NCI-H524 treated with DMSO at 0.1 percent for 48 hours (cell line): ENCODE measurements around the gene GNB1L.

Experiments used
- DNase-seq: peaks from one replicate; lab custom pipeline; 2025; lab: John Stamatoyannopoulos, UW

Gene GNB1L

DNA sequence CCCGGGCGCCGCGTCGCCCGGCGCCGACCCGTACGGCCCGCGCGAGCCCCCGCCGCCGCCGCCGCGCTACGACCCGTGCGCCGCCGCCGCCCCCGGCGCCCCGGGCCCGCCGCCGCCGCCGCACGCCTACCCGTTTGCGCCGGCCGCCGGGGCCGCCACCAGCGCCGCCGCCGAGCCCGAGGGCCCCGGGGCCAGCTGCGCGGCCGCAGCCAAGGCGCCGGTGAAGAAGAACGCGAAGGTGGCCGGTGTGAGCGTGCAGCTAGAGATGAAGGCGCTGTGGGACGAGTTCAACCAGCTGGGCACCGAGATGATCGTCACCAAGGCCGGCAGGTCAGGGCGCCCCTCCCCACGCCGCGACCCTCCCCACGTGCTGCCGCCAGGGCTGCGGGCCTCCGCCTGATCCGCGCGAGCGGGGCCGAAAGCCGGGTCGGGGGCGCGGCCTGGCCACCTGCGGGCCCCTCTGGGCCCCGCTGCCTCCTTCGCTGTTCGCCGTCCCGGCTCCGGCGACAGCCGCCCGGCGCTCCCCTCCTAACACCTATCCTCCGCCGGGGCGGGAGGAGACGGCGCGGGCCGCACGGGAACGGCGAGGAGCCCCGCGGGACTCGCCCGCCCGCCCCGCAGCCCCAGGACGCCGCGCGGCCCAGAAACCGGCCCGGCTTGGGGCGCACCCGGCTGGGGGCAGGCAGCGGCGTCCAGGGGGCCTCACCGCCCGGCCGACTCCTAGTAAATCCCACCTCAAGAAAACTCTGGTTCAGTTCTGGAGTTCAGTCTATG is 93.5 kb downstream of the GNB1L start:
- no peak for DNase-seq

- DNase-seq = no peak
Observed at GRCh38 chr22:19760058-19760950, 94.4 kb downstream of the GNB1L start, which contains the start of gene TBX1. Gene TBX1, plus strand, starts transcription at chr22:19760778. Its CDS starts 66 bp downstream, at chr22:19760844.

GRCh38 chr22:19759427-19760057 is 95.1 kb downstream of the GNB1L start:
- no peak for DNase-seq

- DNase-seq = no peak
Observed at GRCh38 chr22:19758896-19759426, 95.7 kb downstream of the GNB1L start.

- DNase-seq = no peak
Observed at GRCh38 chr22:19757985-19758895, 96.4 kb downstream of the GNB1L start.

- DNase-seq = no peak
Observed at GRCh38 chr22:19757140-19757984, 97.3 kb downstream of the GNB1L start.

GRCh38 chr22:19756288-19757128 is 98.2 kb downstream of the GNB1L start:
- DNase-seq = no peak

DNA sequence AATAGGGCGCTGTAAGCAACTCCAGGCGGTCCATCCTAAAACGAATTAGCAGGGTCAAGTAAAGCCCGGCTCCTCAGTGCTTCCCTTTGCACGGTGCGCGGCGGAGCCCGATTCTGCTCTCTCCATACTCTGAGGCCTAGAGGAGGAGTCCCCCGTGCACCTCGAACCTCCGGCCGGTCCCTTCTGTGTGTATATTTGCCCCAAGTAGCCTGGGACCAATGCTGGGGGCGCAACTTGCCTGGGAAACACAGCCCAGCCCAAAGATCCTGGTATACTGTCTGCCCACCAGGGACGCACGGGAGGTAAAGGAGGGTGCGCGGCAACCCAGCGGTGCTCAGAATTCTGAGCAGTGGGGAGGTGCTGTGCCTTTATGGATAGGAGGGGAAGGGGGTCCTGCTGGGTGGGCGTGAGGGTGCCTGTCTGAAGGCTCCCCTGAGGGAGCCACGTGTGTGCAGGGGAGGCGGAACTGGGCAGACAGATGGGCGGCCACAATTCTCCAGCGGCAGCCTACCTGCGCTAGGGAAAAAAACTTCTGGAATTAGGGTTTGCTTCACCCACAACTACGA is 98.9 kb downstream of the GNB1L start:
- no peak for DNase-seq

GRCh38 chr22:19755145-19755710 is 99.4 kb downstream of the GNB1L start:
- no peak for DNase-seq

DNA sequence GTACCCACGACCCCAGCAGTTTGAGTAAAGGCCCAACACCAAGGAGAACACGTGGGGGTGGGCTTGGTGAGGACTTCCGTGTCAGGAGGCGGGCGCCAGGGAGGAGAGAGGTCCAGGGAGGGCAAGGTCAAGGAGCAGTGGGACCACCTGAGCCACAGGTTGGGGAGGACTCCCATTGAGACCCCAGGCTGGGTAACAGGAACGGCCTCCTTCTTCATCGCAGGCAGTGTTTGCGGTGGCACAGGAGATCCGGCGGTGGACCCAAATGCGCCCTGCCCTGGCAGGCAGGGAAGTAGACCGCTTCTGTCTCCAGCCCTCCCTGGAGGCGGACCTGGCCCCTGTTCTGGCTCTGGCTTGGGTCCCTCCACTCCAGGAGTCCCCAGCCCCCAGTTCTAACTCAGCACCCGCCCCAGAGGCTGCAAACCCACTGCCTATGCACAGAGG is 100.0 kb downstream of the GNB1L start:
- DNase-seq = no peak

DNA sequence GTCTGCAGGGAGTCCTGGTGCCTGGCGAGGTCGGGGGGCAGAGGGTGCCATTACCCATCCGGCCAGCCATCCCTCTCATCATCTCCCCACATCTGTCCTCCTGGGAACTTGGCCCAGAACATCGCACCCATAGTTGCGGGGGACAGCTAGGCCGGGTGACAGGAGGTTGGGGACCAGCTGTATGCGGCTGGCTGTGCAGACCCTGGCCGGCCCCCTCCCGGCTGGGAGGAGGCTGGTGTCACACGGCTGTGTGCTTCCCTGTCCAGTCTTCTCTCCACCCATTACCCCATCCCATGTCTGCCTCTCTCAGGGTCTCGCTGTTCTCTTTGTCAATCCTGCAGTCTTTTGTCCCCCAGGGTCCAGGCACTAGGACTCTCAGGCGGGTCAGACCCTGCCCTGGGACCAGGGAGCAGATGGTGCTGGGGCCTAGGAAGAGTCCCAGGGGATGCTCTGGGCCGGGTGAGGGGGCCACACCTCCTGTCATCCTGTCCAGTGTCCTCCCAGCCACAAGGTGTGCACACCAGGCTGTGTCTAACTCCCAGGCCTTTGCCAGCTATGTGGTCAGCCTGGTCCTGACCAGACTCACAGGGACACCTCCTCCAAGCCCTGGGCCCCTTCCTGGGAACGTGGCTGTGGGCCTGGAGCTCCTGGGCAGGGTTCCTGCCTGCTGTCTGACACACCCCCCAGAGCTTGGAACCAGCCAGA is 100.5 kb downstream of the GNB1L start:
- no peak for DNase-seq

DNA sequence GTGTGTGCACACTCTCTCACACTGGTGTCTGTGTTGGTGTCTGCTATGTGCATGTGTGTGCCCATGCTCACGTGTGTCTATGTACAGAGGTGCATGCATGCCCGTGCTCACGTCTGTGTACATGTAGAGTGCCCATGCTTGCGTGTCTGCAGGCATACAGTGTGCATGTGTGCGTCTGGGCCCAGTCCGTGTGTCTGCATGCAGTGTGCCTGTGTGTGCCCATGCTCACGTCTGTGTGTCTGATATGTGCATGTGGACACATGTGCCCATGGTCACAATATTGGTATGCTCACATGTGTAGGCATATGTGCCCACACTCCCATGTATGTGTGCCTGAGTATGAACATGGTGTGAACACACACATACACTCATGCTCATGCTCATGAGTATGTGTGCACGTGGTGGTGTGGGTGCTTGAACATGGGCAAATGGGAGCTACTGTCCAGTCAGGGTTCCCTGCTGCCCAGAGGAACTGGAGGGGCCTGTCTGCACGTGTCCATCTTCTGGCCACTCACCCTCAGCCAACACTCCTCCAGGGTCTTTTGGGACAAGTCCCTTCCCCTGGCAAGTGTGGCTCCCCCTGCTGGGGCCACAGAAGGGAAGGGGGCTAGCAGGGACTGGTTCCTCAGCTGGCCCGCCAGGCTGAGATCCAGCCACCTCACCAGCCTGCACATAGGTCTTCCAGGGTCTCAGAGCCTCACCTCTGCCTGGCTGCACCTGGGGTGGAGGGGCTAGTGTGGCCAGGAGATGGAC is 101.4 kb downstream of the GNB1L start:
- no peak for DNase-seq

DNA sequence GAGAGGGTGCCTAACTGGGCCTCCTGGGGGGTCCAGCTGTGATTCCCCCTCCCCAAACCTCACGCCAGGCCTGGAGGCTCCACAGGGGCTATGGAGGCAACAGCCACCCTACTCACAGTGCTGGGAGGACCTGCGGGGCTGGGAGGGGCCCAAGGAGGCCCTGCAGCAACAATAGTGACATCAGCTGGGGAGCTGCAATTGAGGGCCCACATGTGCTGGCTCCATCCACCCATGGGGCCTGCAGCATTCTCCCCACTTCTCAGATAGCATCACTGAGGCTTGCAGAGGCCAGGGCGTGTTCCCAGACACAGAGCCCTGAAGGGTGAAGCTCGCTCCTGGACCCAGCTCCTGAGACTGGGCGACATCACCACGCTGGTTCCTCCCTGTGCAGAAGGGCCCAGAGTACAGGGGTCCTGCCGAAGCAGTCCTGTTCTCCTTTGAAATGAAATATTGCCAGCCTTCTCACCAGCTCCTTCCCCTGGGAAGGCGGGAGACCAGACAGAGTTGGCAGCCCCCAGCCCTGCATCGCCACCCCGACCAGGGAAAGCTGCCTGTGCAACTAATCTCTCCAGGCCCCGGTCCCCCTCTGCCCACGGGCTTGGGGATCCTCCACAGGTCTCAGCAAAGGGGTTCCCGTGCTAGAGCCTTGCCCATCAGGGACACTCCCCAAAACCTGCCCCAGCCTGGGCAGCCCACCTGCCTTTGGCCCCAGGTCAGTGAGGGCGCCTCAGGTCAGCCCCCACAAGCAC is 103.0 kb downstream of the GNB1L start:
- DNase-seq = no peak

GRCh38 chr22:19750507-19751490 is 103.9 kb downstream of the GNB1L start:
- DNase-seq = no peak

GRCh38 chr22:19749876-19750275 is 104.8 kb downstream of the GNB1L start:
- no peak for DNase-seq
